Esophagus mucosa (tissue), 1 donor: Measurements from ENCODE around the gene SHQ1. TPM values are rescaled to one million over a fixed set of nuclear protein-coding genes. Genes with fewer than 3 reads are reported as not detected.

Experiments used
- ATAC-seq: fragments of 200-7000 bp; cut with Tn5 transposase; one replicate; pipeline ENCODE4 v1.9.1; 2020
- total RNA-seq: library from RNA; stranded (reverse); gene quantifications from one replicate; pipeline ENCODE4 v1.2.4, GENCODE V29; 2023
- donor health status: DM: yes; HTN: yes; CAD: no.

SHQ1 gene
- total RNA-seq, 1 donor from 2014 or later = 16.7 TPM

DNA sequence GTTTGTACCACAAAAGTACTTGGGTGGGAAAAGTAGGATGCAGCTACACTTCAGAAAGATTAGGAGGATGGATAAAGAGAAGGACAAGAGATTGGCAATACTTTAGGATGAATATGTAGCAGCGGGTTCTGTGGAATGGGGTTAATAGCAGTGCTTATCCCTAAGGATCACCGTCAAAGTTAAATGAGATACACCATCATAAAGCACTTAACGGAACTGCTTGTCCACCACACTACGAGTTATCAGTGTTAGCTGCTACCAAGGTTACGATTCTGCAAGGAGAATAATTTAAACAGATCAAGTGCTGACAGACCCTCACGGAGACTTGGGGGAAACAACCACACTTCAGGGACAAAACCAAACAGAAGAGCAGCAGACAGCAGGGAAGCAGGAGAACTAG, 963 bp downstream of the SHQ1 start:
- no peak for ATAC-seq

DNA sequence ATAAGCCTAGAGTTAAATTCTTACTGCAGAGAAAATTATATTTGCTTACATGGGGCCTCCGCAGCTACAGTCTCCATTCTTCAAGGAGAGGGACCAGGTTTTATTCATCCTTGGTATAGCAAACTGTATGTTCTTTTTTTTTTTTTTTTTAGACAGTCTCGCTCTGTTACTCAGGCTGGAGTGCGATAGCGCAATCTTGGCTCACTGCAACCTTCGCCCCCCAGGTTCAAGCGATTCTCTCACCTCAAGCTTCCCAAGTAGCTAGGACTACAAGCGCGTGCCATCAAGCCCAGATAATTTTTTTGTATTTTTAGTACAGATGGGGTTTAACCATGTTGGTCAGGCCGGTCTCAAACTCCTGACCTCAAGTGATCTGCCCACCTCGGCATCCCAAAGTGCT, 2.1 kb downstream of the SHQ1 start:
- no peak for ATAC-seq

DNA sequence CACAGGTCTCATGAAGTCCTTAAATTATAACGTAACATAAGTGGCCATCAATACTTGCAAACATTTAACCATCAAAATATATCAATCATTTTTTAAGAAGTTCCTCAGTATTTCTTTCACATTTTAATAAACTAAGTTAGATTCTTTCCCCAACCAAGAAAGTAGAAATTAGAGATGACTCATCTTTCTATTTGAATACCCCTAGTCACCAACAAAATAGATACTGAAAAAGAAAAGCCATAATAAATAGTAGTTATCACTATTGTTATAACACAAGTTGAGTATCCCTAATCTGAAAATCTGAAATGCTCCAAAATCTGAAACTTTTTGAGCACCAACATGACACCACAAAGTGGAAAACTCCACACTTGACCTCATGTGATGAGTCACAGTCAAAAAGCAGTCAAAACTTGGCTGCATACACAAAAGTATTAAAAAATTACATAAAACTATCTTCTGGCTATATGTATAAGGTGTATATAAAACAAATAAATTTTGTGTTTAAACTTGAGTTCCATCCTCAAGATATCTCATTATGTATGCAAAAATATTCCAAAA, 3.7 kb downstream of the SHQ1 start:
- no peak for ATAC-seq

DNA sequence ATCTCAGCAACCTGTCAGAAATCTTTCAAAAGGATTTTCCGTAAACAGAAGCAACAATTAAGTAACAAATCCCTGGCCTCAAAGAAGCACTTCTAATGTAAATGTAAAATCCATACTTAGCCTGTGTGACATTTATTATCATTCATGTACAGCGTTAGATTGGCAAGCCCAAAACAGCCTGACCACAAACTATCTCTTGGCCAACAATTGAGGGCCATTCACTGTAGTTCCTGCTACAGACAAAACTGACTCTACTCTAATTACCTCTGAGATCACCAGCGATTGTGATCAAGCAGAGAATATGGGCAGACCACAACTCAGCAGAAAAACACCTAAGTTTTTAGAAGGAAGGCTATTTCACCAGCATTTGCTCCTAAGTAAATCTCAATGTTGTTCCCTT, 9.2 kb downstream of the SHQ1 start:
- ATAC-seq = no peak

DNA sequence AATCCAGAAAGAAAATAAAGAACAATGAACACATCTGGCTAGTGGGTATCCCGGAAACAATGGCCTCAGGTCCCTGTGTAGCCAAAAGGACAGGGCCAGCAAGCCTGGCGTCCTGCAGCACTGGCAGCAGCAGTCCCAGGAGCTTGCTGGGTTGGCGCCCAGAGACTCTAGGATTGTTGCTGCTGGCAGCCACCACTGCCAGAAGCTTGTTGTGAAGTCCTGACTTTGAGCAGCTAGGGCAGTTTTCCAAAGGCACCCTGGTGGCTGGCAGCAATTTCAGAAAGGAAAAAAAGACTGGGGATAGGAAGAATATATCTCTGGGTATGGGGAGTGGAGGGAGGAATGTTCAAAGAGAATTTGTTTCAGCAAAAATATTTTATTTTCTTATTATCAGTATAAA, 11.3 kb downstream of the SHQ1 start:
- ATAC-seq = no peak

DNA sequence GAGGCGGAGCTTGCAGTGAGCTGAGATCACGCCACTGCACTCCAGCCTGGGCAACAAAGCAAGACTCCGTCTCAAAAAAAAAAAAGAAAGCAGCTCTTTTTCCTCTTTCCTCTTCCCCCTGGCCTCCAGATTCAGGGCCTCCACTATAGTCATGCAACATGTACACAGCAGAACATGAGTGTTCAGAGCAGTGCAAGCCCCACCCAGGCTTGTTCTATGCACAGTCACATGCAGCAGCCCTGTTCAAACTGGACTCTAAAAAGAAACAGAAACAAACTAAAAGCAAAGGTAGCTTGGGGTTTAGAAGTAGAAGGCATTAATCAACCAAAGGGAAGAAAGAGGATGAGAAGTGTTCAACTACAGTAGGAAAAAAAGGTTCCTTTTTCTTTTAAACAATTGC, 11.8 kb downstream of the SHQ1 start:
- ATAC-seq = no peak

DNA sequence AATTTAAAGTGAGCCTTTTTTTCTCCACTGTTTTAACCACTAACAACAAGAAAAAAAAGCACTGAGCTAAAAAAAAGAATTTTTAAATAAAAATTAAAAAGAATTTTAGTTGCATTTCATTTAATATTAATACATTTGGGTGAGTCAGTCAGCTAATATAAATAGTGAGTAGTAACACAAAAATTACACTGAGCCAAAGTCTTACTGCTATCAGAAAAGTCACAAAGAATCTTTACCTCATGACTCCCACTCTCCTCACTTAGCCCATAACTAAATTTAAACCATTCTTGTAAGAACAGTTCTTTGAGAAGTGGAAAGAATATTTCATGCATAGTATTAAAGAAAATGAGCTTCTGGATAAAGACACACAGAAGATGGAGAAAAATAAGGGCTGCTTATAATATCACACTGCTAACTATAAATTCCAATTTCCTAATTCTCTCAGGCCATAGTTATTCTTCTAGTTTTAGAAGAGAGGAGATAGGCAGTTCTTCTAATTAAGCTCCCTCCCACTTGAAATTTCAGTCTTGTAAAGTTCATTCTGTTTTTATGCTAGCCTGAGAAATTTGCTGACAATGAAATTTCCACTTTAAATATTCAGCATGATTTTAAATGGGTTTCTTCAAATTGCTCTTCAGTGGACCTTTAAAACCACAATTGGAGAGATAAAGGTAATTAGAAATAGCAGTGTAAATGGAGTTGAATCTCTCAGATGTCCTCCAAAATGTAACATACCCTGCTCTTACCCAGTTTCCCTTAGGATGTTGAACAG, 17.6 kb downstream of the SHQ1 start:
- no peak for ATAC-seq

DNA sequence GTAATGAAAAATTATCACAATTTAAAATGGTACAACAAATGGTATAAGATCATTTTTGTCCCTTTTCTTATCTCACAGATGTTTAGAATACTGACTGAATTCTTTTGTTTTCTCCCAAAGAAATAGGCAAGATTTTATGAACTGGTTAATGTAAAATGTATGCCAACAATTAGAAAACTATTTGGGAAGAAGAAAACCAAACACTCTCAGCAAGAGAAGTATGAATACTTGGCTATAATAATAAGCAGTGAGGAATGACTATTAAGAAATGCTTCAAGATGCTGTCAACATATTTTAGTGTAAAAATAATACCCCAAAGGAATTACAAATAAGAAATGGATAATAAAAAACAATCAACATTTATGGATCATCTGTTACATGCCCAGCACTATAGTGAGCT, 18.5 kb downstream of the SHQ1 start:
- ATAC-seq = no peak

DNA sequence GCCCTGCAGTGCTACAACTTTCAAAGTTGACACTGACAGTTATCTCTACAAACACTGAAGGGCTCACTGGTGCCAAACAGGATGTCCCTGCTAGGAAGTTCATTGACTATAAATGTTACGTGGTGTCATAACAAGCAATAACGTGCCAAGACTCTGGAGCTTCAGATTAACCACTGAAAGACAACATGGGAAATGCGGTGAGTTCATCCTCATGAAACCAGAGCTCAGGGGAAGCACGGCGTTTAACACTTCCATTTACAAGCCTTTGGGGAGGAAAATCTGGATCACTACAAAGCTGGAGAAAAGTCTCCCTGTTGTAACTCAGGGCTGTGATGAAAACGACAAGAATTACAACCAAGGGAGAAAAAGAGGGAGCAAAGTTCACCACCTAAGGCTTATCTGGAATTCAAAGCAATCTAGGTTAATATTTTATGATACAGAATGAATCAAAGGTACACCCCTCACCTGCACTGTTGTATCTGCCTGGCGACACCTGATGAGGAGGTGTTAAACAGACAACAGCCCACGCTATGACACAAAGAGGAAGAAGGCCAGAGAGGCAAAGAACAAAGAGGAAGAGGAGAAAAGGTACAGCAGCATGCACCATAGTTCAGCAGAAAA, 27.0 kb downstream of the SHQ1 start:
- peak; percentile 20 for ATAC-seq

DNA sequence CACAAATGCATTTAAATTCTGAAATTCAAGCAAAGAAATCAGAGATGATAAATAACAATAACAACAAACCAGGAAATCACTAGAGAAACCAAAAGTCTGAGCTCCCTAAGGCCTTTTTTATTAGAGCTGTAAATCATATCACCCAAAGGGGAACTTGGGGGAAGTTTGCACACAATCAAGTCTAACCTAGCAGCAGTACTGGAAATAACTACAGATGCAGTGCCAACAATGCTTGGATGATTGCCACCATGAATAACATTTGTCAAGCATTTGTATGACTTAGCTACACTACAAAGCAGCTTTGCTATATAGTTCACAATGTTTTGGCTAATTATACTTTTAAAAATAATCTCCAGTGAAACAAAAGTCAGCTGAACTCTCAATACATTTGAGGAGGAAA, 27.8 kb downstream of the SHQ1 start:
- ATAC-seq = no peak

DNA sequence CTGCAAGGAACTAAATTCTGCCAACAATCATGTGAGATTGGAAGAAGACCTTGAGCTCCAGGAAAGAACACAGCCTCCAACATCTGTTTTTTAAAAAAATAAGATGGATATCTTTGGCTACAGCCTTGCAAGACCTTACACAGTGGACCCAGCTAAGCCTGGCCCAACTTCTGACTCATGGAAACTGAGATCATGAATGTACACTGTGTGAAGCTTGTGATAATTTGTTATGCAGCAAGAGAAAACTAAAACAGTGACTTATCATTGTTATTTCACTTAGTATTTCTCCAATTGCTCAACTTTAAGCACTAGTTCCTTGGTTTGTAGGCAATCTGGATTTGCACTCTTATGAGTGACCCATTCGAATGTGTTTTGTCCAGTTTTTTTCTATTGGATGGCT, 29.3 kb downstream of the SHQ1 start:
- ATAC-seq = no peak

DNA sequence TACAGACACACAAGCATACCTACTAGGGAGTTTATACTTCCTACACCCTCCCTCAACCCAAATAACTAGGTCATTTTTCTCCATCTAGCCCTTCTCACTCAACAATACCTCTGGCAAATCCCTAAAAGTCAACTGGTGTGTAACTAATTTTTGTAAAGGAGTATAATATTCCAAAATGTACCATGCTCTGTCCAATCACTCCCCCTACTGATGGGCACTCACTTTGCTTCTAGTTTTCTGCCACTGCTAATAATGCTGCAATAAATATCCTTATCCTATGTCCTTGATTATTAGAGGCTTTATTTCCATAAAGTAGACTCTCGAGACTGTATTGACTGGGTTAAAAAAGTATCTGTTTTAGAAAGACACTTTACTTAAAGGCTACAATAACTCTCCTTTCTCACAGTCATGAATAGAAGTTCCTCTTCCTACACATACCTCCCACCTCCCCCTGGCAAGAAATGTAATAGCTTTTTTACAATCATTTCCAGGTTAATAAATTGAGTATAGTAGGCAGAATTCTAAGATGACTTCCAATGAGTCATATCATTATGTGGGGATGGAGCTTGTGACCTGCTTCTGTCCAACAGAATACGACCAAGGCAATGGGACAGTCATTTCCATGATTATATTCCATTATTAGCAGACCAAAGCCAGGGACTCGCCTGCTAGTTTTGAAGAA, 30.0 kb downstream of the SHQ1 start:
- ATAC-seq = peak; percentile 53

DNA sequence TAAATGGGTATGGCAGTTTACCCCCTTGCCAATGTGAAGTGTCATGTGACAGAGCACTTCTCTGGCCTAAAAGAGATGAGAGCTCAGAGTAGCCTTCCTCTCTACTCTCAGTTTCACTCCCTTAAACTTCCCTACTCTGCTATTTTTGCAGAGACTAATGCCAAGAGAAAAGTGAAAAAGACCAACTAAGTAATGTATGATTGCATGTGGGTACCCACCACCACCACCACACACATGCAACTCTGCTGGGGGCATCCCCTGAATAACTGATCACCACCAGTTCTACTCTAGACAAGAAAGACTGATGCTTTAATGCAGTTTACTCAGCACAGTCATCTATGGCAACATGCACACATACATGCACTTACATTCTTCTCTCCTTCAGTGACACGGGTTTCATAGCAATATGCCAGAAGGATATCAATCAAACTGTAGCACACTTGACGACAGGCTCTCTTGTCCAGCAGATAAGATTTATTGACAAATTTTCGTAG, 31.3 kb downstream of the SHQ1 start:
- no peak for ATAC-seq

DNA sequence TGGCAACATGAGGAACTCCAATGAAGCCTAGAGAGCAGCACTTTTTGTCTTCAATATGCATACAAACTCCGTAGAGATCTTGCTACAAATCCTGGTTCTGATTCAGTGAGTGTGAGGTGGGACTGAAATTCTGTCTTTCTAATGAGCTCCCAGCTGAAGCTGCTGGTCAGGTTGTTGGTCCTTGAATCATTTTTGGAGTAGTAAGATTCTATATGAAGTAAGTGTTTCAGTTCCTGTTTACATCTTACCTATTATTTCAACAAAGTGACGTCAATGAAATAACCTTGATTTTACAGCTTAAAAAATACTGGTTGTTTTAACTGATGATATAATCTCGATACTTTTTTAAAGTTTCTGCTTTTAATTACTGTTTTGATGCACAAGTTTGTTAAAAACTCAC, 33.9 kb downstream of the SHQ1 start:
- ATAC-seq = no peak

DNA sequence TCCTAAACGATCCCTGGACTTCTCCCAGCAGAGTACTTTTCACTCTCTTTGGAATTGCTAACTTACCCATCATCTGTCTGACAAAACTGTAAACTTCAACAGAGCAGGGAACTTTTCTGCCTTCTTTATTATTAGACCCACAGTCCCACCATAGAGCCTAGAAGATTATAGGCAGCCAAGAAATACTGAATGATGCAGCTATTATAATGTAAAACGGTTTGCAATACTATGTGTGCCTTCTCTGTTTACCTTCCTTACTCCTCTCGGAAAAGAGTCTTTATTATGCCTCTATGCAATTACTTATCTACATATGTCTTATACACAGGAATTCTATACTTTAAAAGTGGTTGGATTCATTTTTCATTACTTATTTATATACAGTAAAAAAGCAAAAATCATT, 36.0 kb downstream of the SHQ1 start:
- ATAC-seq = no peak

DNA sequence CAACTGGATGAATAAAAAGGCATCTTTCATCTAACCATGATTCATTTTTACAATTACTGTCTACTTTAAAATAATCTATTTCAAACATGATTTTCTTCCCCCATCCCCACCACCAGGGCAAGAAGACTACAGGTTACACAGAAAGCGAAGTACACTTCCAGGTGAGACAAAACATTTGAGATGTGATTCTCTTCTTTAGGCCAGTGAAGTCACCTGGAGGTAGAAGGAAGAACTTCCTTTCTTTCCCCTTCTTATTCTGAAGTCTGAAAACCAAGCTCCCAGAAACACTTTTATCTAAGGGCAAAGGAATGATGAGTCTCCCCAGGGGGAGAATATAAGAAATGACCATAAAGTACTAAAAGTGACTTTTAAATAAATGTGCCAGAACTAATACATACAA, 36.7 kb downstream of the SHQ1 start:
- ATAC-seq = no peak

DNA sequence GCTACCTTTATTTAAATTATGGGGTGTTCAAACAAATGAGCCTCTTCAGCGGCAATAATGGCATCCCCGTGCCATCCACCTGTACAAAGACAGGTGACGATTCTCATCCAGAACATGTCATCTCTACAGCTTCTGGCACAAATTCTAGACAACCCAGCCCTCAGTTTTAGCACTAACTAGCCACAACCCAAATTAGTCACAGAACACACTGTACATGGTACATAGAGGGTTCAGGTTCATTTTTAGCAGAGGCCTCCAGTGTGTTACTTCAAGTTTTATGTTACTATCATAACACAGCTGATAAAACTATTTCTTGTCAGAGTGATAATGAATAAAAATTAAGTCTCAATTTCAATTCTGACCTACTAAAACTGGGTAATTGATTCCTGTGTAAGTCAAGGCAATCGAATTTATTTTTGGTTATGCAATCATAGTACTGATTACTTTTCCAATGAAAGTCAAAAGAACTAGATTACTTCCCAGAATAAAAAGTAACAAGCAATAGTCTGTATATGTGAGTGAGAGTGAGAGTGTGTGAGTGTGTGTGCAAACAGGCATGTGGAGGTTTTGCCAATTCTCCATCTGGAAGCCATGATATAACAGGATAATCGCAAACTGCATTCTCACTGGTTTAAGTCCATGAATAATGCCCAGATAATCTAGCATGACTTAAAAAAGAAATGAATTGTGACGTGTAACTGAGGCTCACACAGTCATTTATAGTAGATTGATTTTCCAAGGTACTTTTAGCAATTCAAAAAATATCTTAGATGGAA, 37.4 kb downstream of the SHQ1 start:
- ATAC-seq = no peak

DNA sequence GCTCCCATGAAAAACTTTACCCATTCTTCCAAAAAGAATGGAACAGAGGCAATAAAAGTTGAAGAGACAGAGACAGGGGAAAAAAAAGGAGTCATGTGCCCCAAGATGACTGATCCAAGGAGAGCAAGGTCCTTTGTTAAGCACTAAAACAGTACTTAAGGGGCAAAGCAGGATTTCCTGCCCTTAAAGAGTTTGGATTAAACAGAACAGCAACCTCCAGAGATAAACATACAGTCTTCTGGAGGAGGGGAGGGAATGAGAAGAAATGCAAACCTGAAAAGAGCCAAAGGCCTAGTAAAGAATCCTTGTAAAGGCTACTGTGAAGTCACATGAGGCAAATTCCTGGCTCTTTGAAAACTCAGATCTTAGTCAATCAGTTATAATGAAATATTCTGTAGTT, 38.2 kb downstream of the SHQ1 start:
- no peak for ATAC-seq

DNA sequence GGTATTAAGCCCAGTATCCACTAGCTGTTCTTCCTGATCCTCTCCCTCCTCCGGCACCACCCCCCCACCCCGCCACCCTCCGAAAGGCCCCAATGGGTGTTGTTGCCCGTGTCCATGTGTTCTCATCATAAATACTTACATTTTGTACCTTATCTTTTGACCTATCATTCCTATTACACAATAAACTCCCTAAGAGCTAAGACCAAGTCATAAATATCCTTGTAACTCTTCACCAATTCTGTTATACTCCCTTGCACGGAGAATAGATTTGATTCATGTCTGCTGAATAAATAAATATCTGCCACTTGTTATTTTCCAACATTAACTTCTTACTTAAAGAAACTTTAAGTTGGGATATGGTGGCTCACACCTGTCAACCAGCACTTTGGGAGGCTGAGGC, 43.9 kb downstream of the SHQ1 start:
- no peak for ATAC-seq

DNA sequence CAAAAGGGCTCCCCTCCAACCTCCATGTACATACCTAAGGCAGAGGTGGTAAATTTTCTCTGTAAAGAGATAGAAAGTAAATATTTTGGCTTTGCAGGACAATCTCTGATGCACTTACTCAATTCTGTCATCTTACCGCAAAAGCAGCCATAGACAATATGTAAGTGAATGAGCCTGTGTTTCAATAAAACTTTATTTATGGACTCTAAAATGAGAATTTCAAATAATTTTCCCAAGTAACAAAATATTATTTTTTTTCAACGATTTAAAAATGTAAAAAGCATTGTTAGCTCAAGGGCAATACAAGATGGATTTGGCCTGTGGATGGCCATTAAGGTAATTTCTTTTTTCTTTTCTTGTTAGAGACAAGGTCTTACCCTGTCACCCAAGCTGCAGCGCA, 44.7 kb downstream of the SHQ1 start:
- no peak for ATAC-seq

DNA sequence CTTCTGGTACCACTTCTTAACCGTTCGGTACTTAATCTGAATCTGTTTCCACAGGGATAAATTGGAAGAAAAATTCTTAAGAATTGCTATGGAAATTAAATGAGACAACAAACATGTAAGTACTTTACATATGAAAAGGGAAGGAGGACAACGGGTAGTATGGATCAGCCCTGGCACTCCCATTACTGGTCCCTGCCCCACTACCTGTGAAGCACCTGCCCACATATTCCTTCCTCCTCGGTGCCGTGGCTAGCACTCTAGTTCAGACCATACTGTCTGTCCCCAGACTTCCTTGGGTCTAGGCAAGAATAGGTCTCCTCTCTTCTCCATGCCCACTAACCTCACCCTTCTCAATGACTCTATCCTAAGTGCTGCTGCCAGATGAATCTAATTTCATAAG, 46.2 kb downstream of the SHQ1 start:
- no peak for ATAC-seq

DNA sequence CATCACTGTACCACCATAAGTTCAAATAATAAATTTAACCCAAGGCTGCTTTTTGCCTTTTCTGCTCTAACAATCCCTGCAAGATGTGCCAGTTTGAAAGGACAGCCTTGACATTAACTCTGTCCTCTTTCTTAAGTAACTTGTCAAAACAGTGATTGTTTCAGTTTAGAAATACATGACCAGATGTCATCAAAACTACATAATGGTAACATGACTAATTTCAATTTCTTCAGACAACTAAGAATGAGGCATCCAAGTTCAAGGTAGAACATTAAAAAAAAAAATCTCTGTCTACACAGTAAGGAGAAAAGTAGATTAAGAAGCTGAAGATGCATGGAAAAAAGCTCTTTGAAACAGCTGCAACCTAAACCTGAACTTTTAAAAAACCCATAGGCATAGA, 47.4 kb downstream of the SHQ1 start:
- no peak for ATAC-seq
